NCI-H2196 treated with DMSO at 0.1 percent for 48 hours (cell line): ENCODE measurements around the gene VCPKMT.
"Not testable (repeated sequence)": the region's sequence is repeated elsewhere in the genome, so short reads cannot be mapped to it uniquely, and the experiment has no call there.

ENCODE experiments used
- DNase-seq: peaks from one replicate; lab custom pipeline; 2025; ENCODE audit not compliant: unreplicated experiment; lab: John Stamatoyannopoulos, UW

Gene VCPKMT

GRCh38 chr14:50093496-50093895 is 22.9 kb downstream of the VCPKMT start:
- DNase-seq: no peak

- DNase-seq: no peak
Measured at GRCh38 chr14:50092006-50092555, 24.3 kb downstream of the VCPKMT start.

- DNase-seq: no peak
Measured at GRCh38 chr14:50091240-50091913, 25.0 kb downstream of the VCPKMT start.

- DNase-seq: no peak
Measured at GRCh38 chr14:50089208-50089607, 27.2 kb downstream of the VCPKMT start.

GRCh38 chr14:50088731-50089130 is 27.6 kb downstream of the VCPKMT start:
- DNase-seq: no peak

GRCh38 chr14:50088117-50088515 is 28.3 kb downstream of the VCPKMT start:
- no peak for DNase-seq

GRCh38 chr14:50087341-50088116 is 28.8 kb downstream of the VCPKMT start:
- DNase-seq: no peak

GRCh38 chr14:50086321-50086711 is 30.1 kb downstream of the VCPKMT start:
- no peak for DNase-seq

- no peak for DNase-seq
Measured at GRCh38 chr14:50085570-50086320, 30.6 kb downstream of the VCPKMT start.

GRCh38 chr14:50084666-50085065 is 31.7 kb downstream of the VCPKMT start:
- DNase-seq: no peak

- DNase-seq: no peak
Measured at GRCh38 chr14:50083467-50084337, 32.7 kb downstream of the VCPKMT start.

GRCh38 chr14:50082784-50083466 is 33.4 kb downstream of the VCPKMT start:
- no peak for DNase-seq

GRCh38 chr14:50082308-50082742 is 34.0 kb downstream of the VCPKMT start:
- DNase-seq: no peak

GRCh38 chr14:50079103-50079502 is 37.3 kb downstream of the VCPKMT start:
- DNase-seq: not testable (repeated sequence)

- DNase-seq: not testable (repeated sequence)
Measured at GRCh38 chr14:50073663-50074062, 42.7 kb downstream of the VCPKMT start.

- no peak for DNase-seq
Measured at GRCh38 chr14:50072395-50072794, 44.0 kb downstream of the VCPKMT start.

GRCh38 chr14:50070840-50071548 is 45.4 kb downstream of the VCPKMT start:
- no peak for DNase-seq

- no peak for DNase-seq
Measured at GRCh38 chr14:50070230-50070629, 46.1 kb downstream of the VCPKMT start.

GRCh38 chr14:50069325-50069724 is 47.0 kb downstream of the VCPKMT start:
- DNase-seq: no peak
